ENCODE results near the gene ADAMTSL5. TPM values are rescaled to one million over a fixed set of nuclear protein-coding genes. Genes with fewer than 3 reads are reported as not detected.
A peak's percentile ranks its signal among the peaks of the same experiment; 100 is the strongest.
"Not testable (repeated sequence)": the region's sequence is repeated elsewhere in the genome, so short reads cannot be mapped to it uniquely, and the experiment has no call there.

ADAMTSL5 gene
- total and polyA plus RNA-seq, 4 experiments from 2014 or later = 1.5 to 3.6 (median 2.4) TPM

GRCh38 chr19:1499231-1499630, 13.6 kb downstream of the ADAMTSL5 start:
- H3K4me3 Mint-ChIP-seq; CTCF ChIA-PET (ENCODE audit: partially characterized antibody): not testable (repeated sequence)

GRCh38 chr19:1497578-1498235, 15.1 kb downstream of the ADAMTSL5 start:
- Histone ChIP-seq H3K27me3 (ENCODE audit: insufficient read depth, low read length) (no peaks in the 10 kb centered on the region), H3K4me1 (ENCODE audit: insufficient read depth, low read length) (no peaks in the 10 kb centered on the region), H3K9me3 (ENCODE audit: control insufficient read depth in 1 of 2, low read length in 2 of 2) (no peaks in the 10 kb centered on the region), H3K36me3 (ENCODE audit: insufficient read depth, low read length) (no peaks in the 10 kb centered on the region), H3K4me3 (ENCODE audit: low read length in 2 of 2) (no peak overlapping the region), H3K27ac (ENCODE audit: low read depth, low read length) (no peak overlapping the region)
- CTCF ChIA-PET (ENCODE audit: partially characterized antibody) = interaction anchor here (0.6 kb wide), 1 partner anchor 1609 kb away, joined by 3 read pairs; no protein-coding TSS in a partner anchor
- peak in 1 of 5 donors; percentile 13 for DNase-seq
- Mint-ChIP-seq H3K4me3 (no peak overlapping the region), H3K4me1 (no peaks in the 10 kb centered on the region), H3K36me3 (no peaks in the 10 kb centered on the region), H3K27me3 (peaks cover 0 to 2% of the 10 kb centered on the region in 2 donors), H3K9me3 (no peaks in the 10 kb centered on the region), H3K27ac (no peak overlapping the region)
- intact Hi-C loops (cut with micrococcal nuclease) = no loop called here
- POLR2A ChIA-PET (ENCODE audit: partially characterized antibody) = no interaction called here

More at GRCh38 chr19:1499231-1499630, 13.6 kb downstream of the ADAMTSL5 start:
- H3K27ac Mint-ChIP-seq; POLR2A ChIA-PET (ENCODE audit: partially characterized antibody); H3K36me3 ChIP-seq (ENCODE audit: insufficient read depth, low read length); H3K9me3 ChIP-seq (ENCODE audit: control insufficient read depth in 1 of 2, low read length in 2 of 2); H3K36me3 Mint-ChIP-seq; H3K27ac ChIP-seq (ENCODE audit: low read depth, low read length); H3K9me3 Mint-ChIP-seq; H3K27me3 ChIP-seq (ENCODE audit: insufficient read depth, low read length); intact Hi-C loops (cut with micrococcal nuclease); H3K4me1 Mint-ChIP-seq; H3K27me3 Mint-ChIP-seq; H3K4me3 ChIP-seq (ENCODE audit: low read length in 2 of 2); H3K4me1 ChIP-seq (ENCODE audit: insufficient read depth, low read length): not testable (repeated sequence)
- peak in 1 of 5 donors; percentile 27 for DNase-seq

GRCh38 chr19:1496714-1497577, 15.9 kb downstream of the ADAMTSL5 start:
- intact Hi-C loops (cut with micrococcal nuclease) = no loop called here
- no peak overlapping the region for H3K4me3 Mint-ChIP-seq
- no peaks in the 10 kb centered on the region for H3K9me3 Mint-ChIP-seq
- DNase-seq = peak in 1 of 5 donors; percentile 9
- Histone ChIP-seq H3K36me3 (ENCODE audit: insufficient read depth, low read length) (no peaks in the 10 kb centered on the region), H3K4me3 (ENCODE audit: low read length in 2 of 2) (no peak overlapping the region), H3K9me3 (ENCODE audit: control insufficient read depth in 1 of 2, low read length in 2 of 2) (no peaks in the 10 kb centered on the region), H3K27me3 (ENCODE audit: insufficient read depth, low read length) (no peaks in the 10 kb centered on the region), H3K27ac (ENCODE audit: low read depth, low read length) (no peak overlapping the region), H3K4me1 (ENCODE audit: insufficient read depth, low read length) (no peaks in the 10 kb centered on the region)
- POLR2A ChIA-PET (ENCODE audit: partially characterized antibody) = no interaction called here
- peaks cover 0 to 2% (median 0%) of the 10 kb centered on the region in 4 donors for H3K4me1 Mint-ChIP-seq
- H3K27ac Mint-ChIP-seq = peak overlapping the region in 1 of 7 donors; percentile 75
- H3K27me3 Mint-ChIP-seq = no peaks in the 10 kb centered on the region
- H3K36me3 Mint-ChIP-seq = no peaks in the 10 kb centered on the region
- CTCF ChIA-PET (ENCODE audit: partially characterized antibody) = no interaction called here

GRCh38 chr19:1495799-1496713, 16.8 kb downstream of the ADAMTSL5 start:
- POLR2A ChIA-PET (ENCODE audit: partially characterized antibody) = no interaction called here
- Mint-ChIP-seq H3K27ac (peak overlapping the region in 1 of 7 donors; percentile 75), H3K4me1 (peaks cover 0 to 7% (median 1%) of the 10 kb centered on the region in 4 donors), H3K9me3 (no peaks in the 10 kb centered on the region), H3K27me3 (no peaks in the 10 kb centered on the region), H3K4me3 (no peak overlapping the region), H3K36me3 (no peaks in the 10 kb centered on the region)
- Histone ChIP-seq H3K4me1 (ENCODE audit: insufficient read depth, low read length) (peaks cover 6% of the 10 kb centered on the region), H3K27ac (ENCODE audit: low read depth, low read length) (no peak overlapping the region), H3K9me3 (ENCODE audit: control insufficient read depth in 1 of 2, low read length in 2 of 2) (no peaks in the 10 kb centered on the region), H3K27me3 (ENCODE audit: insufficient read depth, low read length) (no peaks in the 10 kb centered on the region), H3K36me3 (ENCODE audit: insufficient read depth, low read length) (no peaks in the 10 kb centered on the region), H3K4me3 (ENCODE audit: low read length in 2 of 2) (no peak overlapping the region)
- CTCF ChIA-PET (ENCODE audit: partially characterized antibody) = no interaction called here
- intact Hi-C loops (cut with micrococcal nuclease) = no loop called here
- DNase-seq = peak in 1 of 5 donors; percentile 16

- Mint-ChIP-seq H3K27ac (no peak overlapping the region), H3K4me1 (peaks cover 3 to 11% (median 6%) of the 10 kb centered on the region in 4 donors), H3K36me3 (peaks cover 0 to 3% of the 10 kb centered on the region in 2 donors), H3K4me3 (no peak overlapping the region), H3K27me3 (peaks cover 0 to 3% of the 10 kb centered on the region in 2 donors), H3K9me3 (peaks cover 0 to 1% (median 0%) of the 10 kb centered on the region in 8 donors)
- H3K4me3 ChIP-seq (ENCODE audit: low read length in 2 of 2) = no peak overlapping the region
- no peaks in the 10 kb centered on the region for H3K27me3 ChIP-seq (ENCODE audit: insufficient read depth, low read length)
- POLR2A ChIA-PET (ENCODE audit: partially characterized antibody) = no interaction called here
- H3K9me3 ChIP-seq (ENCODE audit: control insufficient read depth in 1 of 2, low read length in 2 of 2) = no peaks in the 10 kb centered on the region
- H3K27ac ChIP-seq (ENCODE audit: low read depth, low read length) = no peak overlapping the region
- H3K36me3 ChIP-seq (ENCODE audit: insufficient read depth, low read length) = no peaks in the 10 kb centered on the region
- DNase-seq = peak in 1 of 5 donors; percentile 35
- CTCF ChIA-PET (ENCODE audit: partially characterized antibody) = no interaction called here
- peaks cover 6% of the 10 kb centered on the region for H3K4me1 ChIP-seq (ENCODE audit: insufficient read depth, low read length)
- intact Hi-C loops (cut with micrococcal nuclease) = no loop called here
Observed at GRCh38 chr19:1495051-1495798, 17.6 kb downstream of the ADAMTSL5 start.

- Mint-ChIP-seq H3K4me3 (no peak overlapping the region), H3K9me3 (peaks cover 0 to 1% (median 0%) of the 10 kb centered on the region in 8 donors), H3K27ac (peak overlapping the region in 1 of 7 donors; percentile 64), H3K36me3 (peaks cover 0 to 3% of the 10 kb centered on the region in 2 donors), H3K27me3 (peaks cover 0 to 3% of the 10 kb centered on the region in 2 donors), H3K4me1 (peaks cover 3 to 17% (median 10%) of the 10 kb centered on the region in 4 donors)
- ChIA-PET CTCF (ENCODE audit: partially characterized antibody) (no interaction called here), POLR2A (ENCODE audit: partially characterized antibody) (no interaction called here)
- DNase-seq = peak in 1 of 5 donors; percentile 31
- Histone ChIP-seq H3K9me3 (ENCODE audit: control insufficient read depth in 1 of 2, low read length in 2 of 2) (no peaks in the 10 kb centered on the region), H3K27me3 (ENCODE audit: insufficient read depth, low read length) (no peaks in the 10 kb centered on the region), H3K36me3 (ENCODE audit: insufficient read depth, low read length) (no peaks in the 10 kb centered on the region), H3K4me3 (ENCODE audit: low read length in 2 of 2) (no peak overlapping the region), H3K4me1 (ENCODE audit: insufficient read depth, low read length) (peaks cover 15% of the 10 kb centered on the region), H3K27ac (ENCODE audit: low read depth, low read length) (no peak overlapping the region)
- intact Hi-C loops (cut with micrococcal nuclease) = no loop called here
Observed at GRCh38 chr19:1494115-1494815, 18.6 kb downstream of the ADAMTSL5 start.
